Measurements from ENCODE around the gene ASAH2B.
A peak's percentile ranks its signal among the peaks of the same experiment; 100 is the strongest.
"Not testable (repeated sequence)": the region's sequence is repeated elsewhere in the genome, so short reads cannot be mapped to it uniquely, and the experiment has no call there.

Gene ASAH2B
- total RNA-seq: 4.7 to 21.6 (median 10.7) reads per million in 9 experiments

DNA sequence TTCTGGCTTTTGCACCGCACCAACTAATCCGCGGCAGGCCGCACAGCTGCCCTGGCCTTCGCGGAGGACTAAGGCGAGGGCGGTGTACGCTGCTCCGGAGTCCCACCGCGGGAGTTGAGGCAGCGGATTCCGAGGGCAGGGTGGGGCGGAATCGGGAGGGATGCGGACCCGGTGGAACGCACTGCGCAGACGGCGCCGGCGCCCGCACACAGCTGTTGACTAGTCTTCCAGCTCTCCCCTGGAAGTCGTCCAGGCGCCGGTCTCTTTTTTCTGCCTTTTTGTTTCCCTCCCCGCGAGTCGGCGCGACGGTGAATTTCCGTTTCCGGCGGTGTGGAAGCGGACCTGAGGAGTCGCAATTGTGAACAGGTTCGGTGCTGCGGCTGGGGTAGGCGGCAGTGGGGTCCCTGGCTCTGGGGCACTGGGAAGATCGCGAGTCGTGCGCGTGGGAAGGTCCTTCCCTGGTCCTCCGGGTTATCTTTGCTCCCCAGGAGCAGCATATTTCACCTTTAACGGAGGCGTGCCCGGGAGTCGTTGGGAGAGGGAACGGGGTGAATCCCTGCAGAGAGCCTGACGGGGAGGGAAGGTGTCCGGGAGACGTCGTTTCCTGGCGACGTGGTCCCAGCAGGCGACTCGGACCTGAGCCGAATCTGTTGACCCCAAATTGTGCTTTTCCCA is at the start of gene ASAH2B:
TSS of gene ASAH2B (plus strand) at position 319 of the 675 bp plus-strand sequence. CDS start 5,195 bp downstream, outside the sequence.
- Mint-ChIP-seq H3K36me3 (ENCODE audit: insufficient read depth) (no peaks in the 10 kb centered on the region), H3K4me3 (peak within 1 kb of the TSS; percentile 97 to 99), H3K27ac (peak within 1 kb of the TSS; percentile 97 to 98), H3K27me3 (peaks cover 1% of the 10 kb centered on the region in 2 donors), H3K4me1 (ENCODE audit: low read depth in 2 of 2) (peaks cover 16 to 28% of the 10 kb centered on the region in 2 donors), H3K9me3 (no peaks in the 10 kb centered on the region)
- ATAC-seq (replicated peaks): peak; percentile 81
- DNase-seq: peak; percentile 60 to 68 (median 63)

DNA sequence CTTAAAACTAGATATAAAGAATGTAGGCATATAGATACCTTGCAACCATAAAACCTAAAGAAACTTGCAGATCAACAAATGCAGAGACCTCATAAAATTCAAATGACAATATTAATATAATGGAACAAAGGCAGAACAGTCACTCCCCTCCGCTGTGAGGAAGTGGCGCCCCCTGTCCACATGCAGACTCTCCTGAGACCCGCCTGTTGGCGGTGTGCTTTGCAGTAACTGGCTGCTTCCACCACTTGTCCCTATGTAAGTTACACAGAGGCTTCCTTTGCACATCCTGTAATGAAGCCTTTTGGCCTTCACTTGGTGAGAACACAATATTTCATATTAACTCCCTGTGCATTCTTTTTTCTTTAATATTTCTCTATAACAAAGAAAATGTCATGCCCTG is 41.9 kb upstream of the ASAH2B start:
- H3K27me3 Mint-ChIP-seq: peaks cover 9 to 12% of the 10 kb centered on the region in 2 donors
- not testable (repeated sequence) for H3K27ac Mint-ChIP-seq; H3K4me1 Mint-ChIP-seq (ENCODE audit: low read depth in 2 of 2); H3K36me3 Mint-ChIP-seq (ENCODE audit: insufficient read depth); H3K9me3 Mint-ChIP-seq; H3K4me3 Mint-ChIP-seq; ATAC-seq (replicated peaks); DNase-seq

DNA sequence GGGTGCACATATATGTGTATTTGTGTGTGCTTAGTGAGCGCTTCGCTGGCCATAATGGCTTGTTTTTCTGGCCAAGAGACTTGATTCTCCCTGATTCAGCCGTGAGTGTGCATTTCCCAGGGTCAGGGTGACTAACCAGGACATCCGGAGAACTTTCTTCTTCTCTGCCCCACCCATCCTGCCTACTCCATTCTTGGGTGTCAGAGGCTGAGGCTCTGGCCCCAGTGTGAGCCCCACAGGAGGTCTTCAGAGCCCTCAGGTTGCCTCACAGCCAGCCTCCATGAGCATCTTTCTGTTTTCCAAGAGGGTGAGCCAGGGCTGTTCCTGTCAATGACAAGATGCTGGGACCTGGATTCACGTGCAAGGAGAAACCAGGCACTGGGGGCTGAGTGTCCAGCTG is 37.8 kb upstream of the ASAH2B start:
- not testable (repeated sequence) for H3K27ac Mint-ChIP-seq; ATAC-seq (replicated peaks); H3K36me3 Mint-ChIP-seq (ENCODE audit: insufficient read depth); H3K27me3 Mint-ChIP-seq; DNase-seq; H3K9me3 Mint-ChIP-seq; H3K4me3 Mint-ChIP-seq; H3K4me1 Mint-ChIP-seq (ENCODE audit: low read depth in 2 of 2)

DNA sequence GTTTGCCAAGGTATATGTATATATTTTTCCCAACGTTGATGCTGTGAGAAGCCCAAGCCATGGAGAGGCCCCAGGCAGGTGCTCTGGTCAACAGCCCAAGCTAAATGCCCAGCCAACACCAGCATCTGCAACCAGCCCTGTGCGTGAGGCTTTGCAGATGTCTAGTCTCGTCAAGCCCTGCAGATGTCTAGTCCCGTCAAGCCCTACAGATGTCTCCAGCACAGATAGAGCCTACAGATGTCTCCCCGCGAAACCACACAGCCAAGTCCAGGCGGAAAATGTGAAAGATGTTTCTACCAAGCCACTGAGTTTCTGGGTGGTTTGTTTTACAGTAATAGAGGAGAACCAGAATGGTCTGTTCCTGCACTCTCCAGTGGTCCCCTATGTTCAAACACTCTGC is 36.7 kb upstream of the ASAH2B start:
- ATAC-seq (replicated peaks); DNase-seq; H3K27ac Mint-ChIP-seq; H3K9me3 Mint-ChIP-seq; H3K4me1 Mint-ChIP-seq (ENCODE audit: low read depth in 2 of 2); H3K27me3 Mint-ChIP-seq; H3K36me3 Mint-ChIP-seq (ENCODE audit: insufficient read depth); H3K4me3 Mint-ChIP-seq: not testable (repeated sequence)

DNA sequence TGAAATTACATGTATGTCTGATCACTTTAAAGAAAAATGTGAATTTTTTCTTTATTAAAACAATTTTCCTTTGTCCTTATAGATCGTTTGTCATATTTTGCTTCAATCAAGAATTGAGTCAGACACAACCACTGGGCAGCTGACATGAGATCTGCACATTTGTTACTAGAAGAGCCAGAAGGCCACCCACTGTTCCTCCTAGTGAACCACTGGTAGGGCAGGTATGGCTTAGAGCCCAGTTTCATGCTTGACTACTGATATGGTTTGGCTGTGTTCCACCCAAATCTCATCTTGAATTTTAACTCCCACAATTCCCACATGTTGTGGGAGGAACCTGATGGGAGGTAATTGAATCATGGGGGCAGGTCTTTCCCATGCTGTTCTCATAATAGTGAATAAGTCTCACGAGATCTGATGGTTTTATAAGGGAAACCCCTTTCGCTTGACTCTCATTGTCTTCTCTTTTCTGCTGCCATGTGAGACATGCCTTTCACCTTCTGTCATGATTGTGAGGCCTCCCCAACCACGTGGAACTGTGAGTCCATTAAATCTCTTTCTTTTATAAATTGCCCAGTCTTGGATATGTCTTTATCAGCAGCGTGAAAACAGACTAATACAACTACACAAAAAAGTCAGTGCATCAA is 35.2 kb upstream of the ASAH2B start:
- H3K9me3 Mint-ChIP-seq; ATAC-seq (replicated peaks); H3K27ac Mint-ChIP-seq; H3K36me3 Mint-ChIP-seq (ENCODE audit: insufficient read depth); H3K27me3 Mint-ChIP-seq; H3K4me3 Mint-ChIP-seq; H3K4me1 Mint-ChIP-seq (ENCODE audit: low read depth in 2 of 2); DNase-seq: not testable (repeated sequence)

DNA sequence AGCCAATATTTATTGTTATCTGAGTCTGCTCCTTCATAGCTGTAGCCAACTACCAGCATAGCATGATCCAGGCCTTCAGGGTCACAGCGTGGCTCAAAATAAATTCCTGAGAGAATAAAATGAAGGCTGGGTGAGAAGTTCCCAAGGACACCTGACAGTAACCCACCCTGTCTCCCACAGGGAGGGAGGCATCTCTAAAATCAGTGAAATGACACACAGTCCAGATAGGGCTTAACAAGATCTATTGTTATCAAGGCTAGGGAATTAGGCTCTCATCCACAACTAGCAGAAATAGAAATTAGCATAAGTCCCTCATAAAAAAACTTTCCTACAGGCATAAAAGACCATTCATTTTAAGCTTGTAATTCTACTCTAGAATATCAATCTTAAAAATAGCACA is 33.7 kb upstream of the ASAH2B start:
- not testable (repeated sequence) for DNase-seq; H3K27me3 Mint-ChIP-seq; H3K36me3 Mint-ChIP-seq (ENCODE audit: insufficient read depth); H3K27ac Mint-ChIP-seq; H3K9me3 Mint-ChIP-seq; ATAC-seq (replicated peaks); H3K4me3 Mint-ChIP-seq; H3K4me1 Mint-ChIP-seq (ENCODE audit: low read depth in 2 of 2)

DNA sequence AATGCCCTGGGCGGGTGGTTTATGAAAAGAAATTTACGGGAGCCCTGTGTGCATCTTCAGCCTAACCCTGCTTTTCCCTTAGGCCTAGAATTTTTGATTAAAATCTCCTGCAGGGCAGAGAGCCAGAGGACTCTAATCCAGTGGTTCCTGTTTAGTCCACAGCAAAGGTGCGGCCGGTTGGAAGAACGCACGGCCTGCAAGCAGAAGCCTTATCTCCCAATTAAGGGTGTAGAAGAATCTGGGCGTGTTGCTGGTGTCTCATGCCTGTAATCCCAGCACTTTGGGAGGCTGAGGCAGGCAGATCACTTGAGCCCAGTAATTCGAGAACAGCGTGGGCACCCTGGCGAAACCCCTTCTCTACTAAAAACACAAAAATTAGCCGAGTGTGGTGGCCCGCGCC is 29.5 kb upstream of the ASAH2B start:
- H3K27ac Mint-ChIP-seq; ATAC-seq (replicated peaks); H3K9me3 Mint-ChIP-seq; H3K4me3 Mint-ChIP-seq; H3K4me1 Mint-ChIP-seq (ENCODE audit: low read depth in 2 of 2); H3K36me3 Mint-ChIP-seq (ENCODE audit: insufficient read depth); H3K27me3 Mint-ChIP-seq; DNase-seq: not testable (repeated sequence)

DNA sequence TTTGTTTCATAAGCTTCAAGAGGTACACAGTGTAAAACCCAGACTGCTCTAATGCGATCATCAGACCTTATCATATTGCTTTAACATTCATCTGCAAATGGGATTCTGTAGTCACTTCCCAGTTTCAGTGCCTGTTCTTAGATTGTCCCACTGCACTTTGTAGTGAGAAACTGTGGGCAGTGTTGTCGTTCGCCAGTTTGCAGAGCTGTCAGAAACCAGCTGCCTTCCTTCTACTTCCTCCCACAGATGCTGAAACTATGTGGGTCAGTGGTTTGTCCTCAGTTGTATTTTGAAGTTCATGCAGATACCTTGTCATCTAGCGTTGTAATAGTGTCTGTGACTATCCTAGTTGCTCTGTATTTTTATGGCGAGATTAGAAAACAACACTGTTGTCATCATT is 15.9 kb upstream of the ASAH2B start:
- ATAC-seq (replicated peaks): peak; percentile 79
- H3K9me3 Mint-ChIP-seq; H3K36me3 Mint-ChIP-seq (ENCODE audit: insufficient read depth); H3K4me1 Mint-ChIP-seq (ENCODE audit: low read depth in 2 of 2); DNase-seq; H3K27ac Mint-ChIP-seq; H3K4me3 Mint-ChIP-seq: not testable (repeated sequence)
- peaks cover 37 to 39% of the 10 kb centered on the region in 2 donors for H3K27me3 Mint-ChIP-seq

DNA sequence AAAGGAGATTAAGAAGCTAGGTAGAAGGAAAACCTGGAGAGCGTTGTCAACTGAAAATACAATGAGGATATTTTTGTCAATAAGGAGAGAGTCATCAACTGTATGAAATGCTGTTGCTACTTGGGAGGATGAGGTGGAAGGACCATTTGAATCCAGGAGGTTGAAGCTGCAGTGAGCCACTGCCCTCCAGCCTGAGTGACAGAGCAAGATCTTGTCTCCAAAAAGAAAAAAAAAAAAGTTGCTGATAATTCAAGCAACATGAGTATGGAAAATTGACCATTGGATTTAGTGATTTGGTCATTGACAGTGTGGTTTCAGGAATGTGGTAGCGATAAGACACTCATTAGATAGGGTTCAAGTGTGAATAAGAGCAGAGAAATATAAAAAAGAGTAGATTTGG is 11.6 kb upstream of the ASAH2B start:
- not testable (repeated sequence) for H3K4me3 Mint-ChIP-seq; H3K36me3 Mint-ChIP-seq (ENCODE audit: insufficient read depth); H3K4me1 Mint-ChIP-seq (ENCODE audit: low read depth in 2 of 2); H3K9me3 Mint-ChIP-seq; DNase-seq; H3K27ac Mint-ChIP-seq; ATAC-seq (replicated peaks)
- peaks cover 46 to 48% of the 10 kb centered on the region in 2 donors for H3K27me3 Mint-ChIP-seq

DNA sequence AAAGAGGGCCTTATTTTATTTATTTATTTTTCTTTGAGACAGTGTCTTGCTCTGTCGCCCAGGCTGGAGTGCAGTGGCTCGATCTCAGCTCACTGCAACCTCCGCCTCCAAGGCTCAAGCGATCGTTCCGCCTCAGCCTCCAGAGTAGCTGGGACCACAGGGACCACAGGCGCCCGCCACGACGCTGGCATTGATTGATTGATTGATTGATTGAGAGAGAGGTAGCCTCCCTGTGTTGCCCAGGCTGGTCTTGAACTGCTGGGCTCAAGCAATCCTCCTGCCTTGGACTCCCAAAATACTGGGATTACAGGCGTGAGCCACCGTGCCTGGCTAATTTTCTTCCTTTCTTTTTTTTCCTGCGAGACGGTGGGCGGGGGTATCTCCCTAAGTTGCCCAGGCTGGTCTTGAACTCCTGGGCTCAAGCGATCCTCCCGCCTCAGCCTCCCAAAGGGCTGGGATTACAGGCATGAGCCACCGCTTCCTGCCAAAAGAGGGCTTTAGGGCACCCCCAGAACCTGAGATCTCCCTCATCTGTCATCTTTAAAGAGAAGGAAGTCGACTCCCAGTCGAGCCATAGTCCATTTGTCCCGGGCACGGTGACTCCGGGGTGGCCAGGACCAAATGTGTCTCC is 634 bp upstream of the ASAH2B start:
- peaks cover 16 to 28% of the 10 kb centered on the region in 2 donors for H3K4me1 Mint-ChIP-seq (ENCODE audit: low read depth in 2 of 2)
- not testable (repeated sequence) for H3K27me3 Mint-ChIP-seq

DNA sequence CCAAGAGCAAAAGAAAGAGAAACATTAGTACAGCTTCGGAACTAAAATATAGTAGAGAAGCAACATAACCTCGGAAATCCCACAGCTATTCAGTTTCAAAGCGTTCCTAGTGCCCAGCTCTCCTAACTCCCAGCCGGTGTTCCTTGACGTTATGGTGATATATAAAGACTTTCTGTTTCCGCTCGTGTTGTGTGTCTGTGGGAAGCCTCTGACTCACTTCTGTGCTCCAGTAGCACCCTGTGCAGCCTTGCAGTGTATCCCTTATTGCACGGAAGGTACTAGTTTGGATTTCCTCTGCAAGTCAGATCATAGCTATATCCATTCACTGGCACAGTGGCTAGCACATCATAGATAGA is 535 bp downstream of the ASAH2B start:
- peak overlapping the region; percentile 97 to 98 for H3K27ac Mint-ChIP-seq
- no peaks in the 10 kb centered on the region for H3K9me3 Mint-ChIP-seq
- H3K4me3 Mint-ChIP-seq: peak overlapping the region; percentile 97 to 99
- H3K4me1 Mint-ChIP-seq (ENCODE audit: low read depth in 2 of 2): peaks cover 16 to 28% of the 10 kb centered on the region in 2 donors
- no peaks in the 10 kb centered on the region for H3K36me3 Mint-ChIP-seq (ENCODE audit: insufficient read depth)
- peak; percentile 52 for ATAC-seq (replicated peaks)
- no peaks in the 10 kb centered on the region for H3K27me3 Mint-ChIP-seq
- peak in 1 of 3 experiments; percentile 14 for DNase-seq

More for the DNA sequence above, 634 bp upstream of the ASAH2B start:
- ATAC-seq (replicated peaks): peak; percentile 15
- not testable (repeated sequence) for DNase-seq; H3K9me3 Mint-ChIP-seq; H3K36me3 Mint-ChIP-seq (ENCODE audit: insufficient read depth)
- peak overlapping the region; percentile 97 to 99 for H3K4me3 Mint-ChIP-seq
- peak overlapping the region; percentile 97 to 98 for H3K27ac Mint-ChIP-seq

DNA sequence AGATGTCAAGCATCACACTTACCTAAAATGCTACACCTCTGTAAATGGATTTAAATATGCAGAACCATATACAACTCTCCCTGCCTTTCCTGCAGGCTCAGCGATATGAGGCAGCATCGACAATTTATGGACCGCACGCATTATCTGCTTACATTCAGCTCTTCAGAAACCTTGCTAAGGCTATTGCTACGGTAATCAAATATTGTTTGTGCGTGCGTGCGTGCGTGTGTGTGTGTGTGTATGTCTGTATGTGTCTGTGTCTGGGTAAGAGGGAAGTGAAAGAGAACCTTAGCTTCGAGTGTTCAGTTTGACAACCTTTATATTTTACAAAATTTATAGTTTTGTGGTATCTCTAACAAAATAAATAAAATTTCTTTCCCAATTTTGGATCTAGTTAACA is 3.1 kb downstream of the ASAH2B start:
- not testable (repeated sequence) for ATAC-seq (replicated peaks)

DNA sequence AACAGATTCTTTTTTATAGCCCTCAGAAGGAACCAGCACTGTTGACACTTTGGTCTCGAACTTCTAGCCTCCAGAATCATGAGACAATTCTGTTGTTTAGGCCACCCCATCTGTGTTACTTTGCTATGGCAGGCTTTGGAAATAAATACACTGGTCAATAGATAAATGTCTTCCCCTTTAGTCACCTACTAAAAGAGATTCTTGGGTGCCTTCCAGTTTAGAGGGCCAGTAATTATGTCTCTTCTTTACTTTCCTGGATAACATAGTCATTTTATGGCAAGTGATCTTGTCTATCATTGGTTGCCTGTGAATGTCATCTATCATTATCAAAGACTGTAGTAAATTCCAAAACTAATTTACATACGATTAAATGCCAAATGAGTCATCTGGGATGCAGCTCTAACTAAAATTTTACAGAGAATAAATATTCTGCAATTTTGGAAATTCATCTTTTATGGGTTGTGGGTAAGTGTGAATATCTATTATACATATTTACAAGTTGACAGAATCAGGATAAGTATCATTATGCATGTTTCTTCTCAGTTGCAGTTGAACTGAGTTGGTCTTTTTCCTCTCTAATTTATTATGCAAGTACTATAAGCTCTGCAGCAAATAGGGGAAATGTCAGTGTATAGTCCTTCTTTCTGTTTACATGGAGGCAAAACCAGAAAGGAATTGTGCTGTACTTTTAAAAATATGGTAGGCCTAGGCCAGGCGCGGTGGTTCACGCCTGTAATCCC is 27.2 kb downstream of the ASAH2B start:
- not testable (repeated sequence) for H3K27me3 Mint-ChIP-seq; H3K9me3 Mint-ChIP-seq; DNase-seq; H3K27ac Mint-ChIP-seq; ATAC-seq (replicated peaks); H3K4me1 Mint-ChIP-seq (ENCODE audit: low read depth in 2 of 2); H3K36me3 Mint-ChIP-seq (ENCODE audit: insufficient read depth); H3K4me3 Mint-ChIP-seq

More for the DNA sequence above, 3.1 kb downstream of the ASAH2B start:
- not testable (repeated sequence) for H3K36me3 Mint-ChIP-seq (ENCODE audit: insufficient read depth); H3K27me3 Mint-ChIP-seq; DNase-seq; H3K9me3 Mint-ChIP-seq; H3K27ac Mint-ChIP-seq; H3K4me3 Mint-ChIP-seq
- H3K4me1 Mint-ChIP-seq (ENCODE audit: low read depth in 2 of 2): peaks cover 16 to 28% of the 10 kb centered on the region in 2 donors

Data from effector memory CD8-positive, alpha-beta T cell (primary cell).